Measurements from ENCODE around the gene WIZ.

The WIZ gene

DNA sequence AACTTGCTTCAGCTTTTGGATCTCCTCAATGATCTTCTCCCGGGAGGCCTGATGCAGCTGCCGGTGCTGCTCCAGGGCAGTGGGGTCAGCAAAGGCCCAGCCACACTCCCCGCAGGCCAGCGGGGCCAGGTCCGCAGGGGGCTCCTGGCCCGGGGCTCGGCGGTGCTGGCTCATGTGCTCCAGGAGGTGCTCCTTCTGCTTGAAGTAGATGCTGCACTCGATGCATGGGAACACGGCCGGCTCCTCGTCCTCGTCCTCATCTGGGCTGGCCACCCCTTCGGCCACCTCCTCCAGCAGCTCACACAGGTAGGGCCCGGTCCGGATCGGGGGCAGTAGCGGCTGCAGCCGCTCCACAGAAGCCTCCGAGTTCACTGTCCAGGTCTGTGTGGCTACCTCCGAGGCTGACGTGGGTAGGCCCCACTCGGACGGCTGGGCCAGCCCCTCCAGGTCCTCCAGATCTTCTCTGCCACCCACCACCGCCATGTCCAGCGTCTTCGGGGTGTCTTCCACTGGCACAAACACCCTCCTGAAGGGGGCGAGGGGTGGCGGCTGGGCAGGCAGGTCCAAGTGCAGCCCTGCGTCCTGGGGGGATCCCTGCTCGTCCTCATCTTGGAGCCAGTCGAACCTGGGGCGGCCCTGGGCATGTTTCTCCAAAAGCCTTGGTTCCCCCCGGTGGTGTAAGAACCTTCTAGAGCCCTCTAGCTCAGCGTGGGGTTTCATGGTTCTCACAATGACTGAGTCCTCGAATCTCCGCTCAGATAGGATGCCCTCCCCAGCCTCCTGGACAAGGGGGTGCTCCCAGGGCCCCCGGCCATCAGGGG, 9.7 kb downstream of the WIZ start (continued):
- TF ChIP-seq, protein P1, sequence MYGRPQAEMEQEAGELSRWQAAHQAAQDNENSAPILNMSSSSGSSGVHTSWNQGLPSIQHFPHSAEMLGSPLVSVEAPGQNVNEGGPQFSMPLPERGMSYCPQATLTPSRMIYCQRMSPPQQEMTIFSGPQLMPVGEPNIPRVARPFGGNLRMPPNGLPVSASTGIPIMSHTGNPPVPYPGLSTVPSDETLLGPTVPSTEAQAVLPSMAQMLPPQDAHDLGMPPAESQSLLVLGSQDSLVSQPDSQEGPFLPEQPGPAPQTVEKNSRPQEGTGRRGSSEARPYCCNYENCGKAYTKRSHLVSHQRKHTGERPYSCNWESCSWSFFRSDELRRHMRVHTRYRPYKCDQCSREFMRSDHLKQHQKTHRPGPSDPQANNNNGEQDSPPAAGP (tag by site-specific recombination; IDR thresholded peaks at IDR 0.05), result no peak
- no peak for TF ChIP-seq ZFP41 (tag by site-specific recombination; IDR thresholded peaks at IDR 0.05; ENCODE audit: borderline replicate concordance)
- no peak for TF ChIP-seq ZNF426 (tag by site-specific recombination; IDR thresholded peaks at IDR 0.05)
- TF ChIP-seq ZNF292 (tag by site-specific recombination; IDR thresholded peaks at IDR 0.05; ENCODE audit: borderline replicate concordance, low read depth), result no peak
- TF ChIP-seq PRDM1 (tag by site-specific recombination; IDR thresholded peaks at IDR 0.05), result no peak
- TF ChIP-seq, protein P2, sequence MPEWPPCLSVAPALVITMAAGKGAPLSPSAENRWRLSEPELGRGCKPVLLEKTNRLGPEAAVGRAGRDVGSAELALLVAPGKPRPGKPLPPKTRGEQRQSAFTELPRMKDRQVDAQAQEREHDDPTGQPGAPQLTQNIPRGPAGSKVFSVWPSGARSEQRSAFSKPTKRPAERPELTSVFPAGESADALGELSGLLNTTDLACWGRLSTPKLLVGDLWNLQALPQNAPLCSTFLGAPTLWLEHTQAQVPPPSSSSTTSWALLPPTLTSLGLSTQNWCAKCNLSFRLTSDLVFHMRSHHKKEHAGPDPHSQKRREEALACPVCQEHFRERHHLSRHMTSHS (tag by site-specific recombination; IDR thresholded peaks at IDR 0.05), result no peak

DNA sequence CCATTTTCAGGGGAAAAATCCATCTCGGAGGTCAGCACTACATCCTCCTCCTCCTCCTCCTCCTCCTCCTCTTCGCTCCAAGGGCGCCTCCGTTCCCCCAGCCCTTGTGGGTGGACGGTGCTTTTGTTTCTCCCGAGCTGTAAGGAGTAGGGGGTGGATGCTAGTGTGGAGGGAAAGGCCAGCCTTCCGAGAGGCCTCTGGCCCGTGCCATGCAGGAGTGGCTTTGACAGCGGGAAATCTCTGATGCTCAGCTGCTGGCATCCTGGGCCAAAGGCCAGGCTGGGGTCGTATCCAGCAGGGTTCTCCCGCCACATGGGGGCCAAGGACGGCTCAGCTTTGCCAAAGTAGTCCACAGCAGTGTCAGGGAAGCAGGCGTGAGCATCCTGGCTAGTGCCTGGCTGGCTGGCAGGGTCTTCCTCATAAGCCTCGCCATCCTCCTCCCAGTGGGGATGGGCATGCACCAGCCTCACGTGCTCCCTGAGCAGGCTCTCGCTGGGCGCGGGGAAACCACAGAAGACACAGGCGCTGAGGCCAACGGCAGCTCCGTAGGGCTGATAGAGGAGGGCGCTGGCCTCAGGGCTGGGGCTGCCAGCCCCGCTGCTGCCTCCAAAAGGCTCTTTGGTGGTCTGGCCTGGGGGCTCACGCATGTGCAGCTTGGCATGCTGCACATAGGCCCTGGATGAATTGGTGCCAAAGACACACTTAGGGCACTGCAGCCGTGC, 10.5 kb downstream of the WIZ start:
- Histone ChIP-seq H3K4me3 (ENCODE audit: low read depth, low read length) (no peak overlapping the region), H3K36me3 (ENCODE audit: control insufficient read depth in 2 of 2, insufficient read depth in 1 of 2, low read length in 2 of 2) (no peaks in the 10 kb centered on the region), H3K9me3 (ENCODE audit: control insufficient read depth, insufficient read depth, low read depth, low read length) (no peaks in the 10 kb centered on the region), H3K4me1 (ENCODE audit: control insufficient read depth, insufficient read depth, low read length) (no peaks in the 10 kb centered on the region), H3K27ac (ENCODE audit: extremely low read depth, low read depth, low read length) (no peak overlapping the region)
- ChIA-PET CTCF (no interaction called here), POLR2A (no interaction called here)
- TF ChIP-seq ZNF513 (tag by site-specific recombination; IDR thresholded peaks at IDR 0.05) (0 out of 2 replicates have a peak, but pooled peaks have one; percentile 49), ZNF449 (tag by site-specific recombination; IDR thresholded peaks at IDR 0.05) (peak; percentile 60; the same call in 1 of the 2 replicates), ZNF623 (tag by site-specific recombination; IDR thresholded peaks at IDR 0.05) (no peak), EGR2 (tag by site-specific recombination; IDR thresholded peaks at IDR 0.05; ENCODE audit: low read depth) (peak; percentile 38; the same call in 1 of the 2 replicates), ZNF585B (tag by site-specific recombination; IDR thresholded peaks at IDR 0.05) (no peak), ZNF596 (tag by site-specific recombination; IDR thresholded peaks at IDR 0.05) (no peak)

GRCh38 chr19:15438577-15438976, 11.2 kb downstream of the WIZ start:
- Histone ChIP-seq H3K9me3 (ENCODE audit: control insufficient read depth, insufficient read depth, low read depth, low read length) (no peaks in the 10 kb centered on the region), H3K4me3 (ENCODE audit: low read depth, low read length) (no peak overlapping the region), H3K4me1 (ENCODE audit: control insufficient read depth, insufficient read depth, low read length) (no peaks in the 10 kb centered on the region), H3K36me3 (ENCODE audit: control insufficient read depth in 2 of 2, insufficient read depth in 1 of 2, low read length in 2 of 2) (no peaks in the 10 kb centered on the region), H3K27ac (ENCODE audit: extremely low read depth, low read depth, low read length) (no peak overlapping the region)
- CTCF ChIA-PET, result no interaction called here
- TF ChIP-seq KLF9 (tag by site-specific recombination; IDR thresholded peaks at IDR 0.05; ENCODE audit: low read depth) (no peak), ZNF354C (tag by site-specific recombination; IDR thresholded peaks at IDR 0.05; ENCODE audit: borderline replicate concordance, low read depth) (no peak), ZNF37A (tag by site-specific recombination; IDR thresholded peaks at IDR 0.05) (no peak)
- TF ChIP-seq, protein P3, sequence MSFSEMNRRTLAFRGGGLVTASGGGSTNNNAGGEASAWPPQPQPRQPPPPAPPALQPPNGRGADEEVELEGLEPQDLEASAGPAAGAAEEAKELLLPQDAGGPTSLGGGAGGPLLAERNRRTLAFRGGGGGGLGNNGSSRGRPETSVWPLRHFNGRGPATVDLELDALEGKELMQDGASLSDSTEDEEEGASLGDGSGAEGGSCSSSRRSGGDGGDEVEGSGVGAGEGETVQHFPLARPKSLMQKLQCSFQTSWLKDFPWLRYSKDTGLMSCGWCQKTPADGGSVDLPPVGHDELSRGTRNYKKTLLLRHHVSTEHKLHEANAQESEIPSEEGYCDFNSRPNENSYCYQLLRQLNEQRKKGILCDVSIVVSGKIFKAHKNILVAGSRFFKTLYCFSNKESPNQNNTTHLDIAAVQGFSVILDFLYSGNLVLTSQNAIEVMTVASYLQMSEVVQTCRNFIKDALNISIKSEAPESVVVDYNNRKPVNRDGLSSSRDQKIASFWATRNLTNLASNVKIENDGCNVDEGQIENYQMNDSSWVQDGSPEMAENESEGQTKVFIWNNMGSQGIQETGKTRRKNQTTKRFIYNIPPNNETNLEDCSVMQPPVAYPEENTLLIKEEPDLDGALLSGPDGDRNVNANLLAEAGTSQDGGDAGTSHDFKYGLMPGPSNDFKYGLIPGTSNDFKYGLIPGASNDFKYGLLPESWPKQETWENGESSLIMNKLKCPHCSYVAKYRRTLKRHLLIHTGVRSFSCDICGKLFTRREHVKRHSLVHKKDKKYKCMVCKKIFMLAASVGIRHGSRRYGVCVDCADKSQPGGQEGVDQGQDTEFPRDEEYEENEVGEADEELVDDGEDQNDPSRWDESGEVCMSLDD (tag by site-specific recombination; IDR thresholded peaks at IDR 0.05), result no peak
- POLR2A ChIA-PET, result no interaction called here

Data from HEK293 (cell line).